ENCODE data around the gene KRT2.
A peak's percentile ranks its signal among the peaks of the same experiment; 100 is the strongest.
"Not testable (repeated sequence)": the region's sequence is repeated elsewhere in the genome, so short reads cannot be mapped to it uniquely, and the experiment has no call there.

The KRT2 gene

DNA sequence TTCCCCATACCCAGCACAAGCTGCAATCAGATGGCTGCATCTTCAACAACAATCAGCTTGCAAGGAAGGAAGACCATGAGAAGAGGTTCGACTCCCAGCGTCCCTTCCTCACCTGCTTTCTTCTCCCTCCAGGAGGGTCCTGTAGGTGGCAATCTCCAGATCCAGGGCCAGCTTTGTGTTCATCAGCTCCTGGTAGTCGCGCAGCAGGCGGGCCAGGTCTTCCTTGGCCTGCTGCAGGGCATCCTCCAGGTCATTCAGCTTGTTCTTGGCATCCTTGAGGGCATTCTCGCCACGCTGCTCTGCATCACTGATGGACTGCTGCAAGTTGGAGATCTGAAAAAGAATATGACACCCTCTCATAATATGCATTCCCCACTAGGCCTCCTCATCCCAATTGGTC, 24.2 kb upstream of the KRT2 start:
- no peaks in the 10 kb centered on the region for H3K9me3 Mint-ChIP-seq
- H3K27ac Mint-ChIP-seq, result peak overlapping the region; percentile 26
- no peak overlapping the region for H3K4me3 Mint-ChIP-seq
- H3K4me1 Mint-ChIP-seq, result peaks cover 59% of the 10 kb centered on the region
- H3K36me3 Mint-ChIP-seq, result no peaks in the 10 kb centered on the region
- H3K27me3 Mint-ChIP-seq, result no peaks in the 10 kb centered on the region

DNA sequence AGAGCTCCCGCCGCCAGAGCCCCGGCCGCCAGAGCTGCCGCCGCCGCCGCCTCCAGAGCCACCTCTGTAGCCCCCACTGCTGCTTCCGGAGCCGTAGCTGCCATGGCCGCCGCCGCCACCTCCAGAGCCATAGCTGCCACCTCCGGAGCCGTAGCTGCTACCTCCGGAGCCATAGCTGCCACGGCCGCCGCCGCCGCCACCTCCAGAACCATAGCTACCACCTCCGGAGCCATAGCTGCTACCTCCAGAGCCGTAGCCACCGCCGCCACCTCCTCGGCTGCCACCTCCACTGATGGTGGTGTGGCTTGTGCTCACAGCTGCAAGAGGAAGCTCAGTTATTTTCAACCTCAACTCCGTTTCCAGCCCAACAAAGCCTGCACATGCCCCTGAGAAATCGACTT, 23.3 kb upstream of the KRT2 start:
- Mint-ChIP-seq H3K27me3 (no peaks in the 10 kb centered on the region), H3K4me3 (no peak overlapping the region), H3K36me3 (no peaks in the 10 kb centered on the region), H3K9me3 (no peaks in the 10 kb centered on the region), H3K4me1 (peaks cover 50% of the 10 kb centered on the region), H3K27ac (no peak overlapping the region)

DNA sequence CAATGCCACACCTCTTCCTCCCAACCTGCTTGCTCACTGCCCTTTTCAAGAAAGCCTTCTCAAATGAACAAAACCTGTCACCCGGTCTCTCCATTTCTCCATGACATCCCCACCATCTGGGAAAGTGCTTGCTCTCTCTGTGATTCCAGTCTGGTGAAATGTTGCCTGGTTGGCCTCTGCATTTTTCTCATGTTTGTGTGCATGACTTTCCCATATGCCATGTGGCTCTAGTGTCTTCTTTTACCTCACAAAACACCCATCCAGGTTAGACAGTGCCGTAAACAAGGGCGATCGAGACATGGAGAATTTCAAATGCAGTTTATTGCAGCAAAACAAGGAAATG, 22.4 kb upstream of the KRT2 start:
- peaks cover 41% of the 10 kb centered on the region for H3K4me1 Mint-ChIP-seq
- no peak overlapping the region for H3K4me3 Mint-ChIP-seq
- H3K27ac Mint-ChIP-seq, result no peak overlapping the region
- no peaks in the 10 kb centered on the region for H3K27me3 Mint-ChIP-seq
- H3K36me3 Mint-ChIP-seq, result no peaks in the 10 kb centered on the region
- no peaks in the 10 kb centered on the region for H3K9me3 Mint-ChIP-seq

- no peaks in the 10 kb centered on the region for H3K36me3 Mint-ChIP-seq
- peak overlapping the region; percentile 84 for H3K27ac Mint-ChIP-seq
- H3K4me3 Mint-ChIP-seq, result no peak overlapping the region
- H3K9me3 Mint-ChIP-seq, result no peaks in the 10 kb centered on the region
- H3K27me3 Mint-ChIP-seq, result no peaks in the 10 kb centered on the region
- peaks cover 39% of the 10 kb centered on the region for H3K4me1 Mint-ChIP-seq
Measured at GRCh38 chr12:52673713-52674432, 21.9 kb upstream of the KRT2 start.

- Mint-ChIP-seq H3K36me3 (no peaks in the 10 kb centered on the region), H3K4me1 (peaks cover 36% of the 10 kb centered on the region), H3K27me3 (no peaks in the 10 kb centered on the region), H3K27ac (no peak overlapping the region), H3K4me3 (no peak overlapping the region), H3K9me3 (no peaks in the 10 kb centered on the region)
Measured at GRCh38 chr12:52673217-52673616, 21.2 kb upstream of the KRT2 start.

GRCh38 chr12:52672321-52672933, 20.4 kb upstream of the KRT2 start:
- H3K9me3 Mint-ChIP-seq, result no peaks in the 10 kb centered on the region
- no peaks in the 10 kb centered on the region for H3K36me3 Mint-ChIP-seq
- peaks cover 32% of the 10 kb centered on the region for H3K4me1 Mint-ChIP-seq
- no peak overlapping the region for H3K27ac Mint-ChIP-seq
- no peaks in the 10 kb centered on the region for H3K27me3 Mint-ChIP-seq
- H3K4me3 Mint-ChIP-seq, result no peak overlapping the region

GRCh38 chr12:52670961-52671360, 18.9 kb upstream of the KRT2 start:
- Mint-ChIP-seq H3K9me3 (no peaks in the 10 kb centered on the region), H3K4me3 (no peak overlapping the region), H3K27ac (no peak overlapping the region), H3K36me3 (no peaks in the 10 kb centered on the region), H3K4me1 (peaks cover 26% of the 10 kb centered on the region), H3K27me3 (no peaks in the 10 kb centered on the region)

DNA sequence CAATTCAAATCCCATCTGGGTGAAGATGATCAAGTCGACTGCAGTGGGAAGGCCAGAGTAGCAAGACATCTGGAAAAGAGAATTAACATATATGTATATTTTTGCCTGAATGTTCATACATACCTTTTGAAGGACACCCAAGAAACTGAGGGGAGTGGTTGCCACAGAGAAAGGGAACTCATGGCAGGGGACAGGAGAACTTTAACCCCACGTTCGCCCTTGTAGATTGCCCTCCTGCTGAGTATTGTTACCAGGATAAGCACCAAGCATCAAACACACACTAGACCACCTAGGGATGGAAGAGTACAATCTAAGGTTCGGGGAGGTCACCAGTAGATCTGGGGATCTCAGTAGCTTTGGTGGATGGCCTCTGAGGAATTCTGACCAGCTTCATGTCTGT, 18.5 kb upstream of the KRT2 start:
- H3K27me3 Mint-ChIP-seq, result no peaks in the 10 kb centered on the region
- peaks cover 23% of the 10 kb centered on the region for H3K4me1 Mint-ChIP-seq
- no peak overlapping the region for H3K27ac Mint-ChIP-seq
- no peaks in the 10 kb centered on the region for H3K36me3 Mint-ChIP-seq
- no peaks in the 10 kb centered on the region for H3K9me3 Mint-ChIP-seq
- no peak overlapping the region for H3K4me3 Mint-ChIP-seq

DNA sequence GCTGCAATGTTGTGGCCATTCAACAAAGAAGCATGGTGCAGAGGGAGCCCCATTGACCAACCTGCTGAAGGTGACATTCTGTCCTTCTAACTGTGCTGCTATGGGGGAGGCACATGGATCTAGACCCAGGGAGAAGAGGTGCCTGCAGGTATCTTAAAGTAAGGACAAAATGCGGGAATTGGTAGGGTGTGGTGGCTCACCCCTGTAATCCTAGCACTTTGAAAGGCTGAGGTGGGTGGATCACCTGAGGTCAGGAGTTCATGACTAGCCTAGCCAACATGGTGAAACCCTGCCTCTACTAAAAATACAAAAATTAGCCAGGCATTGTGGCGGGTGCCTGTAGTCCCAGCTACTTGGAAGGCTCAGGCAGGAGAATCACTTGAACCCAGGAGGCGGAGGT, 17.9 kb upstream of the KRT2 start:
- not testable (repeated sequence) for H3K27ac Mint-ChIP-seq, H3K4me3 Mint-ChIP-seq, H3K27me3 Mint-ChIP-seq, H3K36me3 Mint-ChIP-seq, H3K9me3 Mint-ChIP-seq
- H3K4me1 Mint-ChIP-seq, result peaks cover 27% of the 10 kb centered on the region

GRCh38 chr12:52669426-52669825, 17.4 kb upstream of the KRT2 start:
- Mint-ChIP-seq H3K27ac (no peak overlapping the region), H3K9me3 (no peaks in the 10 kb centered on the region), H3K4me3 (no peak overlapping the region), H3K4me1 (peaks cover 25% of the 10 kb centered on the region), H3K27me3 (no peaks in the 10 kb centered on the region), H3K36me3 (no peaks in the 10 kb centered on the region)

- Mint-ChIP-seq H3K36me3 (no peaks in the 10 kb centered on the region), H3K27me3 (no peaks in the 10 kb centered on the region), H3K27ac (no peak overlapping the region), H3K9me3 (no peaks in the 10 kb centered on the region), H3K4me1 (peaks cover 17% of the 10 kb centered on the region), H3K4me3 (no peak overlapping the region)
Measured at GRCh38 chr12:52667931-52668330, 15.9 kb upstream of the KRT2 start.

- Mint-ChIP-seq H3K4me3 (no peak overlapping the region), H3K36me3 (no peaks in the 10 kb centered on the region), H3K4me1 (peaks cover 21% of the 10 kb centered on the region), H3K9me3 (no peaks in the 10 kb centered on the region), H3K27me3 (no peaks in the 10 kb centered on the region), H3K27ac (no peak overlapping the region)
Measured at GRCh38 chr12:52667509-52667908, 15.5 kb upstream of the KRT2 start.

DNA sequence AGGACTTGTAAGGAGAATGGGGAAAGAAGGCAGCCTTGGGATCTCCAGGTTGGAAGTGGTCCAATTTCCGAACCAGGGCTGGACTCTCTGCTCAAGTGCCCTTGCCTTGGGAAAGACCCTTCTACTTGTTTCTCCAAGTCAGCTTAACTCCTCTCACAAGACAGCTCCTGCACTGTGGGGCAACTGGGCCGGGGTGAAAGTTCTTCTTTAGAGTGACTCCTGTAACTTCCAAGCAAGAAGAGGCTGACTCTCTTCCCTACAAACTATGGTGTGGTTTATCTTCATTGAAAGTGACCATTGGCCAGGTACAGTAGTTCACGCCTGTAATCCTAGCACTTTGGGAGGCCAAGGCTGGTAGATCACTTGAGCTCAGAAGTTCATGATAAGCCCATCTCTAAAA, 14.5 kb upstream of the KRT2 start:
- Mint-ChIP-seq H3K4me3 (no peak overlapping the region), H3K27ac (no peak overlapping the region), H3K36me3 (no peaks in the 10 kb centered on the region), H3K9me3 (no peaks in the 10 kb centered on the region), H3K4me1 (peaks cover 27% of the 10 kb centered on the region), H3K27me3 (no peaks in the 10 kb centered on the region)

DNA sequence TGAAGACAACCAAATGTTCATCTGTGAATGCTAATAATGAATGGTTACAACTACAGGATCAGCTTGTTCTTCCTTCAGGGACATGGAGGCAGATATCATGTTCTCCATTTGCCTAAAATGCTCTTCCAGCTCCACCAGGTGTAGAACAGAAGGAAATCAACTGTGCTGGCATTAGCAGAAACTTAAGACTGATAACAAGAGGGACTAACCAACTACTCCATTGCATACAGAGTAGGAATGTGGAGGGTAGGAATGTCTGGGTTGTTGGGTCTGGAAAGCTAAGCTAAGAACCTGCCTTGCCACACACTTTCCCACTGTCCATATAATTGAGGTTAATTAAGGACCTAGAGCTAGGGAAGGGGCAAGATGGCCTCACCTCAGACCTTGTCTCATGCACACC, 11.4 kb upstream of the KRT2 start:
- H3K27ac Mint-ChIP-seq, result no peak overlapping the region
- H3K9me3 Mint-ChIP-seq, result no peaks in the 10 kb centered on the region
- no peak overlapping the region for H3K4me3 Mint-ChIP-seq
- no peaks in the 10 kb centered on the region for H3K36me3 Mint-ChIP-seq
- no peaks in the 10 kb centered on the region for H3K27me3 Mint-ChIP-seq
- peaks cover 35% of the 10 kb centered on the region for H3K4me1 Mint-ChIP-seq

- Mint-ChIP-seq H3K9me3 (no peaks in the 10 kb centered on the region), H3K27ac (no peak overlapping the region), H3K4me3 (no peak overlapping the region), H3K27me3 (no peaks in the 10 kb centered on the region), H3K36me3 (no peaks in the 10 kb centered on the region), H3K4me1 (peaks cover 35% of the 10 kb centered on the region)
Measured at GRCh38 chr12:52662918-52663229, 10.9 kb upstream of the KRT2 start.

DNA sequence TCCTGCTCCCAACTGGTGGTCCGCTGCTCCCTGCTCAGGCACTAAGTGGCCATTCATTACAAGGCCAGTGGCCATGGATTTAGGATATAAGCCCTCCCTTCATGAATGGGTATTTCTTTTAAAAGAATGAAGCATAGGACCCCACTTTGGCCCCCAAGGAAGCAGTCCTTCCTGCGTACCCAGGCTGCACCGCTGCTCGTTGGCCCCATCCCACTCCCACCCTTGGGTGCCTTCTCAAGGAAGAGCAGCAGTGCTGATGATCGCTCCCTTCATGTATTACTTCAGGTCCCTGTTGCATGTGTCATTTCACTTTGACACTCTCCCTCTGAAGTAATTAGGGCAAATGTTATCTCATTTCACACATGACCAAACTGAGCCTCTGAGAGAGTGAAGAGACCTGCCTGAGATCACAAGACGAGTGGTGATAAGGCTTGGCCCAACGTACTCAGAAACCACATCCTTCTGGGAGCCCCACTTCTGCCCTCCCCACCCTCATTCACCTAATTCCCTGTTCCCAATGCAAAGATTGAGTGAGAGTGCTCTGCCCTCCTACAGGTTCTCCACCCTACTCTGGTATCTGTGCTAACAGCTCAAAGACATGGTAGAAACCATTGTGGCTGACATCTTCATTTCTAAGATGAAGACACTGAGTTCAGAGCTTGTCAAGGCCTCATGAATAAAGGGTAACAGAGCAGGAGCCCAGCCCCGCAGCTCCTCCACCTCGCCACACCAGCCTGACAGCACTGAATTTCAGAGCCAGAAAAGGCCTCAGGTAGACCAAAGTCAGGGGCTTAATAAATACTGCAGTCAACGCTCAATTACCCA, 10.3 kb upstream of the KRT2 start:
- no peak overlapping the region for H3K4me3 Mint-ChIP-seq
- no peaks in the 10 kb centered on the region for H3K36me3 Mint-ChIP-seq
- H3K9me3 Mint-ChIP-seq, result no peaks in the 10 kb centered on the region
- H3K27me3 Mint-ChIP-seq, result no peaks in the 10 kb centered on the region
- H3K27ac Mint-ChIP-seq, result no peak overlapping the region
- H3K4me1 Mint-ChIP-seq, result peaks cover 39% of the 10 kb centered on the region
